Muscle layer of colon (tissue), 2 donors: ENCODE data around the gene BAAT.

Source experiments
- H3K27ac ChIP-seq: one replicate; pipeline ENCODE4 v1.7.0; 2013; ENCODE audit warnings: low read depth, mild to moderate bottlenecking, low read length, moderate library complexity
- H3K27me3 ChIP-seq, 2 donors: one replicate each; pipeline ENCODE4 v1.7.0; 2013; ENCODE audit warnings: low read length in 2 of 2, mild to moderate bottlenecking in 2 of 2; ENCODE audit not compliant: insufficient read depth in 2 of 2, control insufficient read depth in 1 of 2
- H3K36me3 ChIP-seq: one replicate; pipeline ENCODE4 v1.7.0; 2013; ENCODE audit warnings: mild to moderate bottlenecking, low read length; ENCODE audit not compliant: insufficient read depth
- H3K4me1 ChIP-seq: one replicate; pipeline ENCODE4 v1.7.0; 2013; ENCODE audit warnings: mild to moderate bottlenecking, low read length; ENCODE audit not compliant: insufficient read depth
- H3K4me3 ChIP-seq, 2 donors: one replicate each; pipeline ENCODE4 v1.7.0; 2013; ENCODE audit warnings: low read length in 2 of 2, low read depth in 1 of 2, mild to moderate bottlenecking in 1 of 2, moderate library complexity in 1 of 2
- H3K9ac ChIP-seq: one replicate; pipeline ENCODE4 v1.7.0; 2013; ENCODE audit warnings: low read length
- H3K9me3 ChIP-seq: one replicate; pipeline ENCODE4 v1.7.0; 2013; ENCODE audit warnings: mild to moderate bottlenecking, low read length
- donor health status: abdominal sarcoma.
- donor health status: Adenocarcinoma of cecum.

BAAT gene

DNA sequence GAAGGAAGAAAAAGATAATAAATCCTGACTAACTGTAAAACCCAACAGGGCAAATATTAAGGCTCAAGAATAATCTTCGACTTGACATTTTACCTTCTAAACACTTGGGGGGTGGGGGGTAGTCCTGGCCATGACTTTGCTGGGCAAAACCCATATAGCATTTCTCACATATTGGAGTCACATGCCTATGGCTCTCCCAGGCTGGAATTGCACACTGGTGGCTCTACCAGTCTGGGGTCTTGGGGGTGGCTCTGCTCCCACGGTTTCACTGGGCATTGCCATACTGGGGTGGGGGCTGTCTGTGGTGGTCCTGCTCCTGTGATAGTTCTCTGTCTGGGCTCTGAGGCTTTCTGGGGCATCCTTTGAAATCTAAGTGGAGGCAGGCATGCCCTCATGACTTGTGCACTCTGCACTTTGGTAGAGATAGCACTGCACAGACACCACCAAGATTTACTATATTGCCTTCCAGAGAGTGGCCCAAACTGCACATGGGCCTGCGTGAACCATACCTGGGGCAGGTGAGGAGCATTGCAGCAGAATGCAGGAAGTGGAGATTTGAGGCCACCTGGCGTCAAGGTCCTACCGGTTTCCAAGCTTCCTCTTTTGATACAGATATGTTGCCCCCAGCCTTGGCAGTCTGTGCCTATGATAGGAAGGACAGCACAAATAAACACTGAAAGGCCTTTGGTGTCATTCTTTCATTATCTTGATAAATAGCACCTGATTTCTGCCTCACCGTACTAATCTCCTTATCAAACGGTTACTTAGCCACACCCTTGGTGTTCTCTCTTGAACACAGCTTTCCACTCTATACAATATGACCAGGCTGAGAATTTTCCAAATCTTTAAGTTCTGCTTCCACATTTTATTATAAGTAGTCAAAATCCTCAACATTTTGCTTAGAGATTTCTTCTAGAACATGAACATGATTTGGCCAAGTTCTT, 29.8 kb downstream of the BAAT start:
- no peaks in the 10 kb centered on the region for H3K27me3 ChIP-seq
- H3K36me3 ChIP-seq: no peaks in the 10 kb centered on the region
- no peak overlapping the region for H3K4me3 ChIP-seq
- no peaks in the 10 kb centered on the region for H3K4me1 ChIP-seq
- no peaks in the 10 kb centered on the region for H3K9me3 ChIP-seq
- no peak overlapping the region for H3K27ac ChIP-seq
- H3K9ac ChIP-seq: no peak overlapping the region

DNA sequence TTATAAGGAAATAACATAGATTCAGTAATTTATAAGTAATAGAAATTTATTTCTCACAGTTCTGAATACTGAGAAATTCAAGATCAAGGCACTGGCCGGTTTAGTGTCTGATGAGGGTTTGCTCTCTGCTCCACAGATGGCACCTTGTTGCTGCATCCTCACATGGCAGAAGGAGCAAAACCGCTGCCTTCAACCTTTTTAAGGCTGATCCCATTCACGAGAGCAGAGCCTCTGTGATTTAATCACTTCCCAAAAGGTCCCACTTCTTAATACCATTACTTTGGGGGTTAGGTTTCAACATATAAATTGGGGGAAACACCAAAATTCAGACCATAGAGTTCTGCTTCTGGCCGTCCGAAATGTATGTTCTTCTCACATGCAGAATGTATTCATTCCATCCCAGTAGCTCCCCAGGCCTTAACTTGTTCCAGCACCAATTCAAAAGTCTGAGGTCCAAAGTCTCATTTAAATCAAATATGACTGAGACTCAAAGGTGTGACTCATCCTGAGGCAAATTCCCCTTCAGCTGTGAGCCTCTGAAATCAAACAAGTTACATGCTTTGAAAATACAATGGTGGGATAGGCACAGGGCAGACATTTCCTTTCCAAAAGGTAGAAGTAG, 30.6 kb downstream of the BAAT start:
- no peak overlapping the region for H3K27ac ChIP-seq
- no peaks in the 10 kb centered on the region for H3K4me1 ChIP-seq
- no peak overlapping the region for H3K4me3 ChIP-seq
- no peak overlapping the region for H3K9ac ChIP-seq
- H3K27me3 ChIP-seq: no peaks in the 10 kb centered on the region
- H3K9me3 ChIP-seq: no peaks in the 10 kb centered on the region
- no peaks in the 10 kb centered on the region for H3K36me3 ChIP-seq

DNA sequence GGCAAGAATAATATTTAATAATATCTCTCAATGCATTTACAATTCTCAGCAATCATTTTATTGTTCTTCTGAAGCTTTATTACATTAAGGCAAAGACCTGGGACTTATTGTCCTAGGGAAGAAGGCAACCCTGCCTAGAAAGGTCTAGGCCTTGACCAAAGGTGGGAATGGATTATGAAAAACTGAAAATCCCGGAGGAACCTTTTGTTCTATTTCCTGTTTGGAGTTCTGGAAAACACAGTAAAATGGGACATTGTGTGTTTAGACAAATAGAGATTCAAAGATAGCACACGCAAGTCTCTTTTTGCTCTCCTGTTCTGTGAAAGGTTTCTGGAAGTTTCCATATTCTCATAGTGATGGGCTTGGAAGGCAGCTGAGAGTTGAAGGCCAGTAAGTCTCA, 31.1 kb downstream of the BAAT start:
- Histone ChIP-seq H3K27ac (no peak overlapping the region), H3K9ac (no peak overlapping the region), H3K36me3 (no peaks in the 10 kb centered on the region), H3K4me1 (no peaks in the 10 kb centered on the region), H3K9me3 (no peaks in the 10 kb centered on the region), H3K27me3 (no peaks in the 10 kb centered on the region), H3K4me3 (no peak overlapping the region)

GRCh38 chr9:101352892-101353463, 31.8 kb downstream of the BAAT start:
- no peak overlapping the region for H3K27ac ChIP-seq
- H3K4me3 ChIP-seq: no peak overlapping the region
- no peaks in the 10 kb centered on the region for H3K4me1 ChIP-seq

DNA sequence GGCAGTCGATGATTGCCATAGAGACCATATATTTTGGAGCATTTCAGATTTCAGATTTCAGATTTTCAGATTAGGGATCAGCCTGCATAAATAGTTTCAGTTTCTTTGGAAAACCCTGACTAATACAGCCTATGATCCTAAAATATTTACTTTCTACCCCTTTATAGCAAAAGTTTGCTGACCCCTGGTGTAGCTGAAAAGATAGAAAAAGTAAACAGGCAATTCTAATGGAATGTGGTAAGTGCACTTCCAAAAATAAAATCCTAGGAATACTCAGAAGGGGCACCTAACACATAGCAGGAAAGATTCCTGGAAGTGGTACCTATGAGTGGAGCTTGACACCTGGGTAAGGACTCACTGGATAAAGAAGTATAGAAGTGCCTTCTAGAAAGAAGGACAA, 34.5 kb downstream of the BAAT start:
- Histone ChIP-seq H3K27ac (no peak overlapping the region), H3K9me3 (no peaks in the 10 kb centered on the region), H3K36me3 (no peaks in the 10 kb centered on the region), H3K27me3 (no peaks in the 10 kb centered on the region), H3K9ac (no peak overlapping the region), H3K4me3 (no peak overlapping the region), H3K4me1 (no peaks in the 10 kb centered on the region)

More at GRCh38 chr9:101352892-101353463, 31.8 kb downstream of the BAAT start:
- no peaks in the 10 kb centered on the region for H3K9me3 ChIP-seq
- H3K36me3 ChIP-seq: no peaks in the 10 kb centered on the region
- H3K9ac ChIP-seq: no peak overlapping the region
- H3K27me3 ChIP-seq: no peaks in the 10 kb centered on the region

DNA sequence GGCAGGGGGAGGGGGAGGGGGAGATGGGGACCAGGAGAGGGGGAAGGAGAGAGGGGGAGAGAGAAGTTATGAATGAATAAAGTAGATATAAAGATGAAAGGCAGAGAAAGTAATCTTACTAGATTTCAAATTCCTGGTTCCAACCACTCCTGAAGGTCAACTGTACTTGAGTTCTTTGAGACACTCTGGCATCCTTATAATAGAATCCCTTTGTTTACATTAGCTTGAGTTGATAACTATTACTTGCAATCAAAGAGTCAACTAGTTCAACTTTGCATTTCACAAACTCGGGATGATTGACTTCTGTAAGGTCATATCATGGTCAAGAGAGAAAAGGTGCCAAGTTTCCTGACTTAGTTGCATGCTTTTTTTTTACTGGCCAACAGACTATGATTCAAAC, 42.2 kb downstream of the BAAT start:
- H3K9ac ChIP-seq: no peak overlapping the region
- no peak overlapping the region for H3K4me3 ChIP-seq
- H3K9me3 ChIP-seq: no peaks in the 10 kb centered on the region
- no peaks in the 10 kb centered on the region for H3K36me3 ChIP-seq
- no peak overlapping the region for H3K27ac ChIP-seq
- no peaks in the 10 kb centered on the region for H3K27me3 ChIP-seq
- H3K4me1 ChIP-seq: no peaks in the 10 kb centered on the region

GRCh38 chr9:101341958-101342357, 42.8 kb downstream of the BAAT start:
- no peaks in the 10 kb centered on the region for H3K27me3 ChIP-seq
- H3K4me1 ChIP-seq: no peaks in the 10 kb centered on the region
- H3K4me3 ChIP-seq: no peak overlapping the region
- no peaks in the 10 kb centered on the region for H3K36me3 ChIP-seq
- no peak overlapping the region for H3K9ac ChIP-seq
- H3K9me3 ChIP-seq: no peaks in the 10 kb centered on the region
- no peak overlapping the region for H3K27ac ChIP-seq

- H3K9ac ChIP-seq: no peak overlapping the region
- no peak overlapping the region for H3K4me3 ChIP-seq
- no peaks in the 10 kb centered on the region for H3K36me3 ChIP-seq
- no peaks in the 10 kb centered on the region for H3K27me3 ChIP-seq
- no peaks in the 10 kb centered on the region for H3K4me1 ChIP-seq
- no peaks in the 10 kb centered on the region for H3K9me3 ChIP-seq
- no peak overlapping the region for H3K27ac ChIP-seq
Observed at GRCh38 chr9:101337237-101337636, 47.6 kb downstream of the BAAT start.

- H3K9me3 ChIP-seq: no peaks in the 10 kb centered on the region
- no peaks in the 10 kb centered on the region for H3K4me1 ChIP-seq
- H3K36me3 ChIP-seq: no peaks in the 10 kb centered on the region
- no peak overlapping the region for H3K9ac ChIP-seq
- no peak overlapping the region for H3K4me3 ChIP-seq
- no peaks in the 10 kb centered on the region for H3K27me3 ChIP-seq
- no peak overlapping the region for H3K27ac ChIP-seq
Observed at GRCh38 chr9:101336091-101336490, 48.7 kb downstream of the BAAT start.

- Histone ChIP-seq H3K27ac (no peak overlapping the region), H3K9me3 (no peaks in the 10 kb centered on the region), H3K9ac (no peak overlapping the region), H3K27me3 (no peaks in the 10 kb centered on the region), H3K4me3 (no peak overlapping the region), H3K36me3 (no peaks in the 10 kb centered on the region), H3K4me1 (no peaks in the 10 kb centered on the region)
Observed at GRCh38 chr9:101333926-101334702, 50.7 kb downstream of the BAAT start.

- H3K27me3 ChIP-seq: no peaks in the 10 kb centered on the region
- no peak overlapping the region for H3K9ac ChIP-seq
- H3K4me3 ChIP-seq: no peak overlapping the region
- H3K4me1 ChIP-seq: no peaks in the 10 kb centered on the region
- H3K27ac ChIP-seq: no peak overlapping the region
- H3K9me3 ChIP-seq: no peaks in the 10 kb centered on the region
- H3K36me3 ChIP-seq: no peaks in the 10 kb centered on the region
Observed at GRCh38 chr9:101333490-101333889, 51.3 kb downstream of the BAAT start.
